SK-N-SH (cell line): ENCODE data around the gene DNAH10. TPM values are rescaled to one million over a fixed set of nuclear protein-coding genes. Genes with fewer than 3 reads are reported as not detected.

Experiments
- CTCF ChIA-PET: fragments of 300-600, 350-600 bp; formaldehyde crosslinking; extraction: SDS; loops from one replicate; lab custom pipeline; 2021; lab: Yijun Ruan, JAX
- POLR2A ChIA-PET: fragments of 350-600 bp; sonication (Branson Sonifier 250); formaldehyde crosslinking; extraction: SDS; loops from one replicate; lab custom pipeline; 2020; ENCODE audit warnings: antibody characterized with exemption, inconsistent platforms; lab: Yijun Ruan, JAX
- DNase-seq: peaks from one replicate; pipeline ENCODE4 v3.0.0; 2012
- H2AFZ ChIP-seq: fragments of 200-600 bp; sonication (generic); 2 replicates; pipeline ENCODE4 v1.8.1; 2016; ENCODE audit warnings: antibody characterized with exemption, mild to moderate bottlenecking, low read depth
- H3F3A ChIP-seq: fragments of 200-600 bp; sonication (generic); replicated peaks from 2 replicates; pipeline ENCODE3; 2016; ENCODE audit warnings: antibody characterized with exemption, mild to moderate bottlenecking; ENCODE audit not compliant: insufficient read depth
- H3K27ac ChIP-seq, 2 experiments: fragments of 200-500 bp in 1 of 2; fragments of 200-600 bp in 1 of 2; sonication (Bioruptor generic) in 1 of 2; sonication (generic), shearing (Covaris generic) in 1 of 2; 2 replicates each; pipeline versions ENCODE4 v1.5.1 to v1.6.1; 2014 to 2016; ENCODE audit warnings: low read depth in 2 of 2, inconsistent platforms in 1 of 2, low read length in 1 of 2, mild to moderate bottlenecking in 1 of 2, mixed read lengths in 1 of 2
- H3K27me3 ChIP-seq: fragments of 200-600 bp; sonication (generic), shearing (Covaris generic); 2 replicates; pipeline ENCODE4 v1.6.1; 2016; ENCODE audit warnings: mixed run types; ENCODE audit not compliant: insufficient read depth
- H3K36me3 ChIP-seq, 2 experiments: fragments of 200-500 bp in 1 of 2; fragments of 200-600 bp in 1 of 2; sonication (Bioruptor generic) in 1 of 2; sonication (generic) in 1 of 2; replicated peaks in 1 of 2; 2 replicates each; pipeline versions ENCODE3 to v1.5.1; 2014 to 2016; ENCODE audit warnings: low read length in 1 of 2, mild to moderate bottlenecking in 1 of 2; ENCODE audit not compliant: insufficient read depth in 2 of 2, control insufficient read depth in 1 of 2
- H3K4me1 ChIP-seq, 2 experiments: fragments of 200-500 bp in 1 of 2; fragments of 200-600 bp in 1 of 2; sonication (Bioruptor generic) in 1 of 2; sonication (generic), shearing (Covaris generic) in 1 of 2; 2 replicates each; pipeline versions ENCODE4 v1.5.1 to v1.6.1; 2014 to 2016; ENCODE audit warnings: low read depth in 1 of 2, low read length in 1 of 2, mixed run types in 1 of 2; ENCODE audit not compliant: insufficient read depth in 2 of 2, control insufficient read depth in 1 of 2
- H3K4me2 ChIP-seq: fragments of 200-600 bp; sonication (generic), shearing (Covaris generic); 2 replicates; pipeline ENCODE4 v1.6.1; 2017; ENCODE audit warnings: mixed run types
- H3K4me3 ChIP-seq, 2 experiments: fragments of 200-500 bp in 1 of 2; fragments of 200-600 bp in 1 of 2; sonication (Bioruptor generic) in 1 of 2; sonication (generic), shearing (Covaris generic) in 1 of 2; 2 replicates each; pipeline versions ENCODE4 v1.5.1 to v1.8.1; 2014 to 2016; ENCODE audit warnings: low read depth in 2 of 2, inconsistent platforms in 1 of 2, low read length in 1 of 2, mild to moderate bottlenecking in 1 of 2, mixed read lengths in 1 of 2, moderate library complexity in 1 of 2
- H3K79me2 ChIP-seq: fragments of 200-600 bp; sonication (generic); 2 replicates; pipeline ENCODE4 v1.8.1; 2017; ENCODE audit warnings: mild to moderate bottlenecking; ENCODE audit not compliant: insufficient read depth
- H3K9ac ChIP-seq: fragments of 200-600 bp; sonication (generic); 2 replicates; pipeline ENCODE4 v1.6.1; 2017; ENCODE audit warnings: mixed run types
- H3K9me2 ChIP-seq: fragments of 200-600 bp; sonication (generic); 2 replicates; pipeline ENCODE4 v1.6.1; 2017; ENCODE audit warnings: mixed run types
- H3K9me3 ChIP-seq: fragments of 200-600 bp; sonication (generic); 2 replicates; pipeline ENCODE4 v1.6.1; 2017; ENCODE audit warnings: mixed run types, mild to moderate bottlenecking, moderate library complexity
- H4K20me1 ChIP-seq: fragments of 200-600 bp; sonication (generic); 2 replicates; pipeline ENCODE4 v1.6.1; 2017; ENCODE audit warnings: mild to moderate bottlenecking, mixed run types; ENCODE audit not compliant: insufficient read depth
- ELF1 ChIP-seq: IDR thresholded peaks from 2 replicates; pipeline ENCODE4 v1.4.0; 2012
- EZH2phosphoT487 ChIP-seq: fragments of 200-600 bp; sonication (generic); IDR thresholded peaks from 2 replicates; pipeline ENCODE4 v1.6.1; 2017; ENCODE audit warnings: low read depth, mixed run types, mild to moderate bottlenecking, antibody characterized with exemption, moderate library complexity, borderline replicate concordance
- FOXJ3 ChIP-seq: sonication (generic); formaldehyde crosslinking; IDR thresholded peaks from 2 replicates; pipeline ENCODE4 v1.5.1; 2020; ENCODE audit warnings: mild to moderate bottlenecking, missing genetic modification reagents
- FOXM1 ChIP-seq: IDR thresholded peaks from 2 replicates; pipeline ENCODE4 v1.4.0; 2012; ENCODE audit warnings: low read depth, mild to moderate bottlenecking
- GABPA ChIP-seq: IDR thresholded peaks from 2 replicates; pipeline ENCODE4 v1.4.0; 2012; ENCODE audit warnings: low read depth, mild to moderate bottlenecking
- GATA2 ChIP-seq: sonication (generic); formaldehyde crosslinking; IDR thresholded peaks from 2 replicates; pipeline ENCODE4 v1.5.0; 2020; ENCODE audit warnings: mild to moderate bottlenecking, missing genetic modification reagents
- IRF3 ChIP-seq: fragments of 150-350 bp; IDR thresholded peaks from 2 replicates; pipeline ENCODE4 v1.6.1; 2016; ENCODE audit warnings: mild to moderate bottlenecking, low read depth, low read length
- JUND ChIP-seq: IDR thresholded peaks from 2 replicates; pipeline ENCODE4 v1.4.0; 2012
- NFIC ChIP-seq: IDR thresholded peaks from 2 replicates; pipeline ENCODE4 v1.4.0; 2012; ENCODE audit warnings: borderline replicate concordance
- RXRA ChIP-seq: IDR thresholded peaks from 2 replicates; pipeline ENCODE4 v1.4.0; 2012; ENCODE audit warnings: low read depth, mild to moderate bottlenecking, borderline replicate concordance
- SIN3A ChIP-seq: IDR thresholded peaks from 2 replicates; pipeline ENCODE4 v1.6.1; 2012; ENCODE audit warnings: low read depth, mild to moderate bottlenecking, low read length, moderate library complexity, borderline replicate concordance
- SMC3 ChIP-seq: IDR thresholded peaks from 2 replicates; pipeline ENCODE4 v1.6.1; 2012; ENCODE audit warnings: low read depth, low read length, improper control_type of control experiment
- TAF1 ChIP-seq: IDR thresholded peaks from 2 replicates; pipeline ENCODE4 v1.6.1; 2012; ENCODE audit warnings: low read depth, mild to moderate bottlenecking, low read length, moderate library complexity, borderline replicate concordance
- WGBS: methylation state at CpG from one replicate; pipeline ENCODE4 v1.1.6; 2017; ENCODE audit warnings: low lambda C conversion rate; 5-methylcytosine and 5-hydroxymethylcytosine counted together
- polyA plus RNA-seq, 3 experiments: library from polyadenylated mRNA; depleted of rRNA; stranded (reverse); fragments of >200 nt; gene quantifications; 2 replicates each; pipeline ENCODE4 v1.2.3, GENCODE V29; 2012
- TF ChIP-seq, protein P1 (sequence below): IDR thresholded peaks from 2 replicates; pipeline ENCODE4 v1.4.0; 2012; ENCODE audit warnings: low read depth, borderline replicate concordance
- TF ChIP-seq, protein P2 (sequence below): IDR thresholded peaks from 2 replicates; pipeline ENCODE4 v1.4.0; 2012; ENCODE audit warnings: low read depth, borderline replicate concordance
- TF ChIP-seq, protein P3 (sequence below): IDR thresholded peaks from 2 replicates; pipeline ENCODE4 v1.4.0; 2012; ENCODE audit warnings: low read depth

The DNAH10 gene
- polyA plus RNA-seq, 1 of the 3 experiments (the other 2 are of a cell fraction) = 0.13 TPM

DNA sequence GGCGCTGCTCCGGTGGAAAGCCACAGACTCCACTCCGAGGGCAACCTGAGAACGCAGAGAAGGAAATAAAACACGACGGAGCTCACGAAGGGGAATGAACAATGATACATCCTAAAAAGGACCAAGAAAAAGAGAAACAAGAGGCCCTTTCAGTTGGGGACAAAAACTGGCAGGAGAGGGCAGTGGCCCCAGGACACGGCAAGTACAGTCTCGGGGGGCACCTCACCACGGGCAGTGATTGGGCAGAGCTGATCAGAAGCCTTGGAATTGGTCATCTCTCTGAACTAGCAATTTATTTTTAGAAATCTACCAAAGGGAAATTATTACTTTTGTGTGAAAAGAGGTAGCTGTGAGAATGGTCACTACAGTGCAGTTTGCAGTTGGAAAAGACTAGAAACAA, 182.6 kb downstream of the DNAH10 start (continued):
- no peak for TF ChIP-seq IRF3

DNA sequence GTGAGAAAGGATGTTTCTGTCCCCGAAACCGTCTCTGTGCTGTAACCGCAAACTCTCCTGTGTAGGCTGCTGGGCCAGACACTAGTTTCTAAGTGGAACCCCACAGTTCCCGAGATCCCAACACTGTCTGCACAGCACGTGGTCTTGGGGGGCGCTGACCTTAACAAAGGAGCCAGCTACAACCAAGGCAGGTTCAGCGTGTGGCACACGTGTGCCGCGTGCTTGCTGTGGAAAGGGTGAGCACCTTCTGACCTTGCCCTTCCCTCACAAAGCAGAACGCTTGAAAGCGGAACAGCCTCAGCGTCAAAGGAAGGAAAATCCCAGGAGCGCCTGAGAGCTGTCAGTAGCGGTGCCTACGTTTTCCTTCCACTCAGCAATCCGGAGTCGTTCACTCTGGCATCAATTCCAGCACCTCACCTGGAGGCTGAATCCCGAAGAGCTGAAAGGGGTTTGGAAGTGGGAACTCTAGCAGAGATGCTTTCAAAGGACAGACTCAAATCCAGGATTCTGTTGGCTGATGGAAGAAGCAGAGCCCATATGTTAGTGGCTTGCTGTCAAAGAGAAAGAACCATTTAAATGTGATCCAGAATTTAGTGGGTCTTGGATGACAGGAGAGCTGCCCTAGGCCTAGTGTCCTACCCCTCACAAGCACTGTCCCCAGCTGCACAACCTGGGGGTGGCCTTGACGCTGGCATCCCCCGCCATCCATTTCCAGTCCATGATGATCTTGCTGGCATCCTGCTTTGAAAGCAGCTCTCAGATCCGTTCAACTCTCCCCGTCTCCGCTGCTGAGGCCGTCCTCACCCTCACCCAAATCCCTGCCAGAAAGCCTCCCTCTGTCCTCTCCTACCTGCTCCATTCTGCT, 183.4 kb downstream of the DNAH10 start:
- Histone ChIP-seq H4K20me1 (peaks cover 12% of the 10 kb centered on the region; the same call in 1 of the 2 replicates), H3K9me3 (no peaks in the 10 kb centered on the region), H3K27me3 (no peaks in the 10 kb centered on the region), H3F3A (no peaks in the 10 kb centered on the region), H3K79me2 (peaks cover 4% of the 10 kb centered on the region; the same call in 1 of the 2 replicates), H2AFZ (no peak overlapping the region), H3K4me1 (peaks cover 0 to 7% of the 10 kb centered on the region in 2 experiments; a peak in 1 of 4 replicates), H3K36me3 (peaks cover 16 to 44% of the 10 kb centered on the region in 2 experiments), H3K27ac (no peak overlapping the region), H3K9ac (no peak overlapping the region), H3K9me2 (no peaks in the 10 kb centered on the region), H3K4me3 (no peak overlapping the region), H3K4me2 (no peak overlapping the region)
- ChIA-PET POLR2A (interaction anchor here (0.6 kb wide), 1 partner anchor 580 kb away, joined by 3 read pairs; no protein-coding TSS in a partner anchor), CTCF (no interaction called here)
- no peak for DNase-seq
- no peak for TF ChIP-seq GATA2 (CRISPR knock-in tag)
- TF ChIP-seq, protein P1, sequence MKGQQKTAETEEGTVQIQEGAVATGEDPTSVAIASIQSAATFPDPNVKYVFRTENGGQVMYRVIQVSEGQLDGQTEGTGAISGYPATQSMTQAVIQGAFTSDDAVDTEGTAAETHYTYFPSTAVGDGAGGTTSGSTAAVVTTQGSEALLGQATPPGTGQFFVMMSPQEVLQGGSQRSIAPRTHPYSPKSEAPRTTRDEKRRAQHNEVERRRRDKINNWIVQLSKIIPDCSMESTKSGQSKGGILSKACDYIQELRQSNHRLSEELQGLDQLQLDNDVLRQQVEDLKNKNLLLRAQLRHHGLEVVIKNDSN = no peak
- no peak for TF ChIP-seq SIN3A
- TF ChIP-seq, protein P2, sequence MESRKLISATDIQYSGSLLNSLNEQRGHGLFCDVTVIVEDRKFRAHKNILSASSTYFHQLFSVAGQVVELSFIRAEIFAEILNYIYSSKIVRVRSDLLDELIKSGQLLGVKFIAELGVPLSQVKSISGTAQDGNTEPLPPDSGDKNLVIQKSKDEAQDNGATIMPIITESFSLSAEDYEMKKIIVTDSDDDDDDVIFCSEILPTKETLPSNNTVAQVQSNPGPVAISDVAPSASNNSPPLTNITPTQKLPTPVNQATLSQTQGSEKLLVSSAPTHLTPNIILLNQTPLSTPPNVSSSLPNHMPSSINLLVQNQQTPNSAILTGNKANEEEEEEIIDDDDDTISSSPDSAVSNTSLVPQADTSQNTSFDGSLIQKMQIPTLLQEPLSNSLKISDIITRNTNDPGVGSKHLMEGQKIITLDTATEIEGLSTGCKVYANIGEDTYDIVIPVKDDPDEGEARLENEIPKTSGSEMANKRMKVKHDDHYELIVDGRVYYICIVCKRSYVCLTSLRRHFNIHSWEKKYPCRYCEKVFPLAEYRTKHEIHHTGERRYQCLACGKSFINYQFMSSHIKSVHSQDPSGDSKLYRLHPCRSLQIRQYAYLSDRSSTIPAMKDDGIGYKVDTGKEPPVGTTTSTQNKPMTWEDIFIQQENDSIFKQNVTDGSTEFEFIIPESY = no peak
- TF ChIP-seq FOXJ3 (CRISPR knock-in tag) = no peak
- TF ChIP-seq RXRA = no peak
- 94% methylated on average over 24 of the region's 25 CpGs for WGBS

- H3K27me3 ChIP-seq = no peaks in the 10 kb centered on the region
- no peak overlapping the region for H3K4me3 ChIP-seq
- ChIA-PET CTCF (no interaction called here), POLR2A (no interaction called here)
- no peaks in the 10 kb centered on the region for H3F3A ChIP-seq
- H3K4me1 ChIP-seq = peaks cover 0 to 7% of the 10 kb centered on the region in 2 experiments; a peak in 1 of 4 replicates
- peaks cover 18% of the 10 kb centered on the region; the same call in 1 of the 2 replicates for H4K20me1 ChIP-seq
- no peak overlapping the region for H3K4me2 ChIP-seq
- no peaks in the 10 kb centered on the region for H3K9me3 ChIP-seq
- no peak overlapping the region for H3K9ac ChIP-seq
- no peaks in the 10 kb centered on the region for H3K9me2 ChIP-seq
- peaks cover 16 to 41% of the 10 kb centered on the region in 2 experiments for H3K36me3 ChIP-seq
- H2AFZ ChIP-seq = no peak overlapping the region
- no peak overlapping the region for H3K27ac ChIP-seq
- no peak for DNase-seq
- WGBS = 70% methylated on average over 8 of the region's 8 CpGs
- peaks cover 10% of the 10 kb centered on the region; the same call in 1 of the 2 replicates for H3K79me2 ChIP-seq
- TF ChIP-seq FOXM1 (no peak), ELF1 (no peak), EZH2phosphoT487 (no peak), GABPA (no peak), FOXJ3 (CRISPR knock-in tag) (no peak), SMC3 (no peak), TAF1 (no peak), NFIC (no peak), JUND (no peak), RXRA (no peak)
- TF ChIP-seq, protein P3, sequence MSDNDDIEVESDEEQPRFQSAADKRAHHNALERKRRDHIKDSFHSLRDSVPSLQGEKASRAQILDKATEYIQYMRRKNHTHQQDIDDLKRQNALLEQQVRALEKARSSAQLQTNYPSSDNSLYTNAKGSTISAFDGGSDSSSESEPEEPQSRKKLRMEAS = no peak
- TF ChIP-seq, protein P2 = no peak
These were observed 184.0 kb downstream of the DNAH10 start for GRCh38 chr12:123946152-123946515.
